NCI-H1105 (cell line): ENCODE results near the gene SPECC1L.
A peak's percentile ranks its signal among the peaks of the same experiment; 100 is the strongest.

Experiments
- DNase-seq: peaks from one replicate; lab custom pipeline; 2025; lab: John Stamatoyannopoulos, UW

The SPECC1L gene

DNA sequence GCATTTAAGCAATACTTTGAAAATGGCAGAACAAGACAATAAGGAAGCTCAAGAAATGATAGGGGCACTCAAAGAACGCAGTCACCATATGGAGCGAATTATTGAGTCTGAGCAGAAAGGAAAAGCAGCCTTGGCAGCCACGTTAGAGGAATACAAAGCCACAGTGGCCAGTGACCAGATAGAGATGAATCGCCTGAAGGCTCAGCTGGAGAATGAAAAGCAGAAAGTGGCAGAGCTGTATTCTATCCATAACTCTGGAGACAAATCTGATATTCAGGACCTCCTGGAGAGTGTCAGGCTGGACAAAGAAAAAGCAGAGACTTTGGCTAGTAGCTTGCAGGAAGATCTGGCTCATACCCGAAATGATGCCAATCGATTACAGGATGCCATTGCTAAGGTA is 51.9 kb downstream of the SPECC1L start:
- DNase-seq: no peak

DNA sequence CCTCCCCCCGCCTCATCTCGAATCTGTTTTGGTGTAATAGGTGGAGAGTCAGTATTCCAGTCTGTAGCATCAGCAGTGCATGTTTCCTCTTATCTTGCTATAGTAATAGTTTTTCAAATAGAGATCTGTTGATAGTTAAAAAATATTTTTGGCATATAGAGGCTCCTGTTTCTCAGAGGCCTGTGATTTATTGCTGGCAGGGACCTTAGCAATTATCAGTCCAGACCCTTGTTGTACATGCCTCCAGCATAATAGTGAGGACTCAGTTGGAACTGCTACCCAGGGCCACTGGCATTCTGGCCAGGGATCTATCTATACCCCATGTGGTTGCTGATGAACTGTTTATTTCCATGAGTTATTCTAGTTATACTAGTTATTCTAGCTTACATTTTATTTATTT is 52.6 kb downstream of the SPECC1L start:
- DNase-seq: no peak

DNA sequence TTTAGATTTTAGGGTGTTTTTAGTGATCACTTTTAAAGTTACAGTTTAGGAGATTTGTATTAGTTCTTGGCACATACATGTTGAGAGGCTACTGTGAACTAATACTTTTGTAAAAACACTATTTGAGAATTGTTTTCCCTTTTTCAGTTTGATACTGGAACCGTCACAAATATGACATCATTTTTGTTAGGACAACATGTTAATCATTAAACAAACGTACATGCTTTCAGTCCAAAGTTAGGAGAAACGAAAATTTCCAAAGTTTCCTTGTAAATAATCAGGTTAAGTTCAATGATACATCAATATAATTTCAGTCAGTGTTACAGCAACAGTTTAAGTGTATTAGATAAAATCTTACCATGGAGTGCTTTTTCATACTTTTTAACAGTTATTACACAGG is 53.1 kb downstream of the SPECC1L start:
- DNase-seq: no peak

DNA sequence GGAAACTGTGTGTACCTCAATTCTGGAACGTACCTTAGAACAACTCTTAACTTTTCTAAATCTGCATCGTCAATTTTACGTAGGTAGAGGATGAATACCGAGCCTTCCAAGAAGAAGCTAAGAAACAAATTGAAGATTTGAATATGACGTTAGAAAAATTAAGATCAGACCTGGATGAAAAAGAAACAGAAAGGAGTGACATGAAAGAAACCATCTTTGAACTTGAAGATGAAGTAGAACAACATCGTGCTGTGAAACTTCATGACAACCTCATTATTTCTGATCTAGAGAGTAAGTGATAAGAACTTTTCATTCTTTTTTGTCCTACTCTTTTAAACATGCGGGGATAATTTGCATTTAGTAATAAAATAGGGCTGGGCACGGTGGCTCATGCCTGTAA is 53.5 kb downstream of the SPECC1L start:
- DNase-seq: no peak

DNA sequence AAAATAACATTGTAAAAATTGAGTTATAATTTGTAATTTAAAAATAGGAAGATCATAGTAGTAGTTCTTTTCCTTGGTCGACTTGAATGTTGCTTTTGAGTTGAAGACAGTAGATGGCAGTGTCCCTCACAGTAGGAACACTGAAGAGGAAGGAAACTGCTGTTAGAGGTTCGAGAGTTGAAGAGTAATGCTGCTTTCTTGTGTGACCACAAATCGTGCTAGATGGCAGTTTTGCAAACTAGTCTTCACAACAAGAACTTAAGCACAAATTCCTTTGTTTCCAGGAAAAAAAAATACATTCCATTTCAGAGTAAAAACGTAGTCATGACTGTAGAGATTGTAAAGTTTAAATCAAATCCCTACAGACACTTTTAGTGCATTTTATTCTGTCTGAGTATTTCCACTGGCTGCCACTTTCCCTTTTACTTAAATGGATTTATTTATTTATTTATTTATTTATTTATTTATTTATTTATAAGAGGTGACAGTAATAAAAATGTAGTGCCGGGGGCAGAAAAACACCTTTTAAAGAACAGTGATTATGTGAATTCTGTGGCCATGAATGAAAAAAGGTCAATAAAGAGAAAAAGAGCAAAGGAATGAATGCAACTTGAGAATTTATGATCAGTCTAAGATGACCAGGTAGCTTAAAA is 54.6 kb downstream of the SPECC1L start:
- DNase-seq: peak; percentile 3

DNA sequence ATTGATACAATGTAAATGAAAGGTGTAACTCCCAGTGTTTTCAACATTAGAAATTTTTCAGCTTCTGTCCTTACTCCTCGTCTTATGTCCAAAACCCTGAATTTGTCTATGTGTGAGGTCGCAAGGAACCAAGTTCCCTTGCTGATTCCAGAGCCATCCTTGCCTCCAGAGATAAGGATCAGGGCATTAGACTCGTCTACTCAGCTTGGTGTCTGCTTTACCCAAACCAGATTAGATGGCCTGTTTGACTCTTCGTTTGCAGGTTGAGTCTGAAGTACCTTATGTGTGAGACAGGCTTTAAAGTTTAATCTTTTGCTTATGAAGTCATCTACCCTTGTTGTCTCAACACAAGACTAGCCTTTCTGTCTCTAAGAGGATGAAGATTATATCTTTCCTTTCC is 55.6 kb downstream of the SPECC1L start:
- DNase-seq: no peak

DNA sequence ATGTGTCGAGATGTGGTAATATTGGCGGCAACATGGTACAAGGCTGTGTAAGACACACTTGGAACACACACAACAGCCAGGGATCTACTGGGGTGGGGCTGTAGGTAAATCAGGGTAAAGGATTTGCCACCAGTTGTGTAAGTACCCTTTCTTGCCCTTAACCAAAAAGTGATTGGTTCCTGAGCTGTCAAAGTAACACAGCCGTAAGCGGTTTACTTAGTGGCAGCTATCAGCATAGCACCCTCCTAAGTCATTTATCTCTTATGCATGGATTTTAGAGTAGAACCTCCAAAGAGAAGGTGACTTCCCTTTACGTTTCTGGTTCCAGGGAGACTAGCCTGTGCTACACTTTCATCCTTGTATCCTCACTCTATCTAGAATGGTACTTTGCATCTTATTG is 57.2 kb downstream of the SPECC1L start:
- no peak for DNase-seq

DNA sequence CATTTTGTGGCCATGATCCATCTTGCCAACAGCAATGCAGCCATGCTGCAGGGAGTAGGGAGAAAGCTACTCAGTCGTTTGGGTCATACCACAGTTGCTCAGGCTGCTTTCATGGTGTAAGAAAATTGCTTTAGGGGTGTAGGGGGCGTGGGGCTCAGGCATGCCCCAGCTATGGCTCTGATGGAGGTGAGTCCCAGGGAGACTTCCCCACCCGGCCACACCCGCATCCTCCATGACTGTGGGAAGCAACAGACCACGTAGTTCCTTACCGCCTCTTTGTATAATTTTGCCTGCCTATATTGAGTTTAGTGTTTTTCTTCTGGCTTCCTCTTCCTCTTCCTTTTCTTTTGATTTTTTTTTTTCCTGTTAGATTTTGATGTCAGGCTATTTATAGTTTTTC is 58.8 kb downstream of the SPECC1L start:
- DNase-seq: no peak

DNA sequence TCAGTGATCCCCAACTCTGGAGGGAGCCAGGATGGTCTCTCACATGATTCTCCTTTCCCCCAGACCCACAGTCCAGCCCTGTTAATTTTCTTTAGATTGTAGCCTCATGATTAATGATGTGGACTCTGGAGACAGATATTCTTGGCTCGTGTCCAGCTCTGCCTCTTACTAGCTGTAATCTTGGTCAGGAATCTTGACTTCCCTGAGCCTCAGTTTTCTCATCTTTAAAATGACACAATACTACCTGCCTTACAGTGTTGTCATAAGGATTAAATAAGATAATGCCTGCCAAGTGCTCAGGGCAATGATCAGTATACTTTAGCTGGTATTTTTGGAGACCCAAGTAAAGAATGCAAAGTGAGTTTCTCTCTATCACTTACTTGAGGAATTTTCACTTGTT is 60.0 kb downstream of the SPECC1L start:
- DNase-seq: no peak

DNA sequence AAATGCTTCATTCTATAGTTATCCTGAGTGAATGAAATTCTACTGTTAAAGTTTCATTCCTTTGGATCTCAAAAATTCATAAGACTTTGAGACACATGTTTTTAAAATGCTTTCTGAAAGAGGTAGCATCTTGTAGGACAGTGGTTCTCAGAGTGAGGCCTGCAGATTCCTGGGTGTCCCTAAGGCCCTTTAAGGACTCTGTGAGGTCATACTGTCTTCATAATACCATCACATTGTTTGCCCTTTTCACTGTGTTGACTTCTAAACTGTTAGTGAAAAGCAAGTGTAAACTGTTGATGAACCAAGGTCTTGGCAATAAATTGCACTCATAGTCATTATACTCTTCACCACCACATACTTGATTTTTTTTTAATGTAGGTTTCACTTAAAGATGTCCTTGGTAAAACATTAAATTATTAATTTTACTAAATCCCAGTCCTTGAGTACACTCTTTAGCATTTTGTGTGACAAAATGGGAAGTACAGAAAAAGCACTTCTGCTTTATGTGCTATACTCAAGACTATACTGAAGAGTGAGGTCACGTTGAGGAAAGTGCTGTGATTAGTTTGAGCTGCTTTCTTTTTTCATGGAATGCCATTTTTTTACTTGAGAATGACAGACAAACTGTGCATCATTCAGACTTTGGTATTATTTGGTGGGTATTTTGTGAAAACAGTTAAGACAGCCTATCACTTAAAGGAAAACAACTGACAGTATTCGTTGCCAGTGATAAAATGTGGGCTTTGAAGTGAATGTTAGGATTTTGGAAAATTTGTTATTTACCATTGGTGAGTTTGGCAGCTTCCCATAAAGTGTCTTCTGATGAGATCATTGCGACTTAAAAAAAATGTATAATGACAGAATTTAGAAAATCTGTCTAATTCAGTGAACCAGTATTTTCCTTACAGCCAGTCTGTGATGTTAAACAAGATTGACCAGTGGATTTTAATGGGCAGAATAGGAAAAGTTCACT is 61.1 kb downstream of the SPECC1L start:
- no peak for DNase-seq

DNA sequence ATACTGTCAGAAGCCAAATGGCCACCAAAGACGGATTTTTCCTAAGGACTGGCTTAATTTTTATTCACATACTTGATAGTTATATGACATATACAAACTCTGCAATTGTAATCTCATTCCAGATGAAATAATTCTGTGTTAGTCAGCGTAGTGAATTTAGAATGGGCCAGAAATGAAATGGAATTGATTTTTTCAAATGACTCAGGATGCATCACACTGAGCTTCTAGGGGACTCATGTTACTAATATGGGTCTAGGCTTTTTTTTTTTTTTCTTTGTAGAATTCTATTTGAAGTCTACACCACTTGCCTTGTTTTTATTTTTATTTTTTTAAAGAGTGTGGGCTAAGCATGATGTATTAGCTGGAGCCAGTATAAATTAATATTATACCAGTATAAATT is 62.7 kb downstream of the SPECC1L start:
- no peak for DNase-seq

DNA sequence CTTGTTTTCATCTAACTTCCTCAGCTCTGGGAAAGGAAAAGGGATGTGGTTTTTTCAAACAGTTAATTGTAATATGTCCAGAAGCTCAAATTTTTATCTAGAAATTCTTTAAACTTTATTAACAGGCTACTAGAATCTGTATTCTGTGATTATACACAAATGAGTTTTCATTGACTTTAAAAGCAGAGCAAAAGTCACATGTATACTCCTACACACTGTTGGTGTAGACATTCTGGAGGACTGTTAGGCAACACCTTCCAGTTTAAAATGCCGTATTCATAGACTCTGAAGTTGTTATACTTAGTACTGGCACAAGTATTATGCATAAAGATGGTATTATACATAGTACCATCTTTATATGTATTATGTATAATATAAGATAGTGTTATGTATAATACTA is 64.9 kb downstream of the SPECC1L start:
- DNase-seq: no peak

DNA sequence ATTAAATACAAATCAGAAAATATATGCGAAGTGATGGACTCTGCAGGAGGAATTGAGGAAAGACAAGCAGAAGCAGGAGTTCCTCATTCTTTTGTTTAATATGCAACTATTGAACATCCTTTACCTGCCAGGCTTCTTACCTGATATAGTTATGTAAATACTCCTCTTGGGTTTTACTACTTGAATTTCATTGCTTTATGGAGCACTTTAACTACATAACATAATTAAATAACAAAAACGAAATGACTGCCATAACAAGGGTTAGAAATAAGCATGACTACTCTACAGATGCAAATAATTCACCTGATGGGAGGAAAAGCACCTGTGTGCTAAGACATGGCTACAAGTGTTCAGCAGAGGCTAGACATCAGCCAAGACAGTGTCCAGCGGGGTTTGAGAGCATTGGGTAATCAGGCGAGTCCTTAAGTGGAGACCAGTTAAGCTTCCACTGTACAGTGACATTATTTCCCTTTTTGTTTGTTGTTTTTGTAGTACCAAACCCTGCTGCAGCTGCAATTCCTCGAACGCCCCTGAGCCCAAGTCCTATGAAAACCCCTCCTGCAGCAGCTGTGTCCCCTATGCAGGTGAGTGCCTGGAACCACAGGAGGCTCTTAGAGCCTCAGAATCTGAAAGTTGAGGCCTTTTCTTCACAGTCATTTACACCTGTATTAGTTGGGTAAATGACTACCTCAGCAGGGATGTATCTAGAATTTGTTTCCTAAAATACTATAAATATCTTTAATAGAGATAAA is 67.4 kb downstream of the SPECC1L start:
- DNase-seq: no peak

DNA sequence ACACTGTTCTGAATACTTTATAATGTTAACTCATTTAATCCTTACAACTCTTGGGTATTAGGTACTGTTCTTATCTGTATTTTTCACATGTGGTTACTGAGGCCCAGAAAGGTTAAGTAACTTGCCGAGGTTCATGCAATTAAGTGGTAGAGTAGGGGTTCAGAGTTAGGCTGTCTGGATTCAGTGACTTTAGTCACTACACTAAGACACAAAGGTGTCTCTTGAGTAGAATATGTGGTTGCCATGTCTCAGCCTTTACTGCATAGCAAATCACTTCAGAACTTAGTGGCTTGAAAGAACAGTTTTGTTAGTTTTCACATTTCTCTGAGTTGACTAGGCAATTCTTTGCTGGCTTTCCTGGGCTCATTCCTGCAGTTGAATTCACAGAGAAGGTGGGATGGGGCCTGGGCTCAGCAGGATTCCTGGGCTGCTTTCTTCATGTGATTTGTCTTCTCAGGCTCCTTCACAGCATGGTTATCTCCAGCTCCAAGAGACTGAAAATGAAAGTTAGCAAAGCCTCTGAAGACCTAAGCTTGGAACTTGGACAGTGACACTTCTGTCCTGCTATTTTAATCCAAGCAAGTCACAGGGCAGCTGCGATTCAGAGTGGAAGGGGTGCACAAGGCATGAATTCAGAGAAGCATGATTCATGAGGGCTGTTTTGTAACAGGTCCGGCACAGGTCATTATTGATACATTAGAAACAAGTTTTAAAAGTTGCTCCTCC is 68.3 kb downstream of the SPECC1L start:
- no peak for DNase-seq

DNA sequence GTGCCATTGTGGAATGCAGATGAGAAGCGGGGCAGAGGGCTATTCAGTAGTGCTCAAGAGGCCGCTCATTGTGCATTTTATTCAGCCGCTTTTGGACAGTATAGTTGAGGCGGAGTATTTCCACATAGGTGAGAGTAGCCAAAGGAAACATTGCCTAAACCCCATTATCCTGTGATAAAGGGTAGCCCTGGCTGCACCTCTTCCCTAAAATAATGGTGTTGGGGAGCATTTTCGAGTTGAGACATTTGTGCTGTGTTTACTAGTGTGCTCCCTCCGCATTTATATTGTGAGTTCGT is 68.8 kb downstream of the SPECC1L start:
- DNase-seq: no peak

DNA sequence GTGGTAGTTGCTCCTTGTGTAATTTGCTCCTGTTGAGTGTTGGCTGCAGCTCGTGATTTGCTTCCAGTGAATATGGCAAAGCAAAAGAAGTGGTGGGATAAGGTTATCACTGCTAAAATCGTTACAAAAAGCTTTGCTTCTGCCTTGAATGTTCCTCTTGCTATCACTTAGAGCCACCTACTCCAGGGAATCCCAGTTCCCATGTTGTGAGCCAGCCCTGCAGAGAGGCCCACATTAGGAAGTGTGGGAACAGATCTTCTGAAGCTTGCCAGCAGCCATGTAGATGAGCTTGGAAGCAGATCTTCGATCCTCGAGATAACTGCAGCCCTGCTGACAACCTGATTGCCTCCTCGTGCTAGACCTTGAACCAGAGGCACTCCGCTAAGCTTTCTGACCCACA is 71.0 kb downstream of the SPECC1L start:
- DNase-seq: no peak

DNA sequence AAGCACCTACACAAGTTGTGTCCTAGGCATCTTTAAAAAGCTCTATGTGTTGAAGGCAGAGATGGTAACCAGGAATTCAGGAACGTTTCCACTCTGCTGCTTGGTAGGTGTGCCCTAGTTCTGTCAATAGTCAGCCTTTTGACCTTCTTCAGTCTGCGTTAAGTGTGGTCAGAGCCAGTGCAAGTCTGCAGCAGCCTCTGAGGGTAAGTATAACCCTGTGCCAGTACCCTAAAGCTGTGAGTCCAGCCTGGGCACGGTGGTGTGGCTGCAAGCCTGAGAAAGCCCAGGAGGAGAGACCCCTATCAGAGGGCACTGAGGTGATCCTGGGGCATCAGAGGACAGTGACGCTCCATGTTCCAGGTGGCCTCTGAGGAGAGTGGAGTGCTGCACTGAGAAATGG is 80.0 kb downstream of the SPECC1L start:
- no peak for DNase-seq

DNA sequence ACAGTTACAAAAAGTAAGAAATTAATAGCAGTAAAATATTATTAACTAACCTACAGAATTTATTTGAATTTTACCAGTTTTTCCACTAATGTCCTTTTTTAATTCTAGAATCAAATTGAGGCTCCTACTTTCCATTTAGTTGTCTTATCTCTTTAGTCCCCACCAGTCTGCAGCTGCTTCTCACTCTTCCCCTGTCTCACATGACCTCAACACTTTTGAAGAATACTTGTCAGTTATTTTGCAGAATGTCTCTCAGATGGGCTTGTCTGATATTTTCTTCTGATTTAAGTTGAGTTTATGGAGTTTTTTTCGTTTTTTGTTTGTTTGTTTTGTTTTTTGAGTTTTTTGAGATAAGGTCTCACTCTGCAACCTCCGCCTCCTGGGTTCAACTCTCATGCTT is 82.5 kb downstream of the SPECC1L start:
- DNase-seq: no peak

DNA sequence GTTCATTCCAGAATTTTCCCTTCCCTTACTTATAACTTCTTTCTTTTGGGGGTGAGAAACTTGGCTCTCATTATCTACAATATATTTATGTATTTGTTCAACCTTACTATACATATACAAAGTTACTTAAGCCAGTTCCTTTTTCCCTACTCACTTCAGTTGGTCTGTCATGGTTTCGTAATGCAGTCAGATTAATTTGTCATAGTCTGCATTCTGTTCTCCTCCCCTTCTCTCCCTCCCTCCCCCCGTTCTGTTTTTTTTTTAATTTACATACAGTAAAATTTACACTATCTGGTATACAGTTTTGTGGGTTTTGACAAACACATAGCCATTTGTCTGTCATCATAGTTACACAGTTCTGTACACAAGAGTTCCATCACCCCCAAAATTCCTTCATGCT is 84.9 kb downstream of the SPECC1L start:
- no peak for DNase-seq

DNA sequence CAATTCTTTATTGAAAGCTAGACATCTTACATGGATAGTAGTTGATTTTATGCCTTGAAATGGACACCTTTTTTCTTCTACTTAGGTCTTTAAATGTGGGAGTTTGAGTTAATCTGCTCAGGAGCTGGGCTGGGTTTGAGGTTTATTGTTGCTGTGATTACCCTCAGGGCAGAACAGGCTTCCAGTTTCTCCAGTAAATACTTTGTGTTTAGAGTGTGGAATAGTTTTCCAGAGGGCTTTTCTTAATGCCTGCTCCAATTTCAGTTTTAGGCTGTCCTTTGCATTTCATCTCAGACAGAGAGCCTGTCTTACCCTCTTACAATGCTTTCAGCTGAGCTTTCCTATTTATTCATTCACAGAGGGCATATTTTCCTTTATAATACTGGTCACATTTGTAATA is 86.9 kb downstream of the SPECC1L start:
- no peak for DNase-seq

DNA sequence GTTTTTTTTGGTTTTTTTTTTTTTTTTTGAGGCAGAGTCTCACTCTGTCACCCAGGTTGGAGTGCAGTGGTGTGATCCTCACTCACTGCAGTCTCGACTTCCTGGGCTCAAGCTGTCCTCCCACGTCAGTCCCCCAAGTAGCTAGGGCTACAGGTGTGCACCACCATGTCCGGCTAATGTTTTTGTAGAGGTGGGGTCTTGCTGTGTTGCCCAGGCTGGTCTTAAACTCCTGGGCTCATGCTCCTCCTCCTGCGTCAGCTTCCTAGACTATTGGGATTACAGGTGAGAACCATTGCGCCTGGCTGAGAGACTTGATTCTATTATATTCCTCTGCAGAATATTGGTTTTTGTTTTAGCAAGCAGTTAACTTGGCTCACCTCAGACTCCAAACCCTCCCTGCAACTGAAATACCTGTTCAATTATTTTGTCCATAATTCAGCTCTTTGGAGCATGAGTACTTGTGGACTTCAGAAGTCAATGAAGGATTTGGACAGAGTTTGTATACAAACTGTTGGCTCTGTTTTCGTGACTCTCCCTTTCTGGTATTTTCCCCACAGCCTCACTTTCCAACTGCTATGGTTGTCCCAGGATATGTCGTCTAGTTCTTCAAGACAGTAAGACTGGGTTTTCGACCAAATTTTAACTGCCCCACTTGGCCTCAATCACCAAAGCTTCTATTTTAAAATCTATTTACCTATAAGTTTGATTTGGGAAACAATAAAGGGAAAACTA is 87.6 kb downstream of the SPECC1L start:
- no peak for DNase-seq
